Activated T-helper 1 cell treated with Interleukin-2 at 50 U/mL for 16 hours (primary cell): ENCODE results near the gene RSRC1.
"Not testable (repeated sequence)": the region's sequence is repeated elsewhere in the genome, so short reads cannot be mapped to it uniquely, and the experiment has no call there.

Experiments used
- DNase-seq: peaks from one replicate; pipeline ENCODE4 v3.0.0-alpha.2; 2020; ENCODE audit warnings: low read depth

RSRC1 gene

GRCh38 chr3:158404131-158404718 is 294.3 kb downstream of the RSRC1 start:
- DNase-seq, result no peak

GRCh38 chr3:158405507-158405906 is 295.6 kb downstream of the RSRC1 start:
- DNase-seq, result no peak

- no peak for DNase-seq
These were observed 298.1 kb downstream of the RSRC1 start for GRCh38 chr3:158407844-158408517.

GRCh38 chr3:158408518-158408897 is 298.6 kb downstream of the RSRC1 start:
- DNase-seq, result not testable (repeated sequence)

- no peak for DNase-seq
These were observed 308.1 kb downstream of the RSRC1 start for GRCh38 chr3:158418035-158418434.

GRCh38 chr3:158419820-158420653 is 310.1 kb downstream of the RSRC1 start:
- DNase-seq, result no peak

GRCh38 chr3:158420654-158421396 is 310.9 kb downstream of the RSRC1 start:
- DNase-seq, result no peak

GRCh38 chr3:158430448-158430847 is 320.6 kb downstream of the RSRC1 start:
- no peak for DNase-seq

GRCh38 chr3:158430968-158431367 is 321.1 kb downstream of the RSRC1 start:
- DNase-seq, result no peak

GRCh38 chr3:158431829-158432228 is 321.9 kb downstream of the RSRC1 start:
- no peak for DNase-seq

GRCh38 chr3:158434412-158435038 is 324.6 kb downstream of the RSRC1 start:
- DNase-seq, result no peak

GRCh38 chr3:158443632-158444031 is 333.7 kb downstream of the RSRC1 start:
- DNase-seq, result no peak

- no peak for DNase-seq
These were observed 337.5 kb downstream of the RSRC1 start for GRCh38 chr3:158447408-158447807.

- DNase-seq, result no peak
These were observed 341.6 kb downstream of the RSRC1 start for GRCh38 chr3:158451405-158452055.

- DNase-seq, result no peak
These were observed 342.4 kb downstream of the RSRC1 start for GRCh38 chr3:158452334-158452733.

- no peak for DNase-seq
These were observed 343.1 kb downstream of the RSRC1 start for GRCh38 chr3:158453004-158453403.

- DNase-seq, result no peak
These were observed 344.0 kb downstream of the RSRC1 start for GRCh38 chr3:158453865-158454264.

- DNase-seq, result no peak
These were observed 345.5 kb downstream of the RSRC1 start for GRCh38 chr3:158455406-158455805.

GRCh38 chr3:158456114-158456513 is 346.2 kb downstream of the RSRC1 start:
- DNase-seq, result no peak

- no peak for DNase-seq
These were observed 348.6 kb downstream of the RSRC1 start for GRCh38 chr3:158458464-158458863.

- DNase-seq, result no peak
These were observed 351.0 kb downstream of the RSRC1 start for GRCh38 chr3:158460926-158461325.
